Activated CD4-positive, alpha-beta T cell treated with anti-CD3 and anti-CD28 coated beads, Interleukin-2, amount 10 ng/mL, durations not matched to agents 7 days and 5 days (primary cell): ENCODE results near the gene TDRD3. TPM values are rescaled to one million over a fixed set of nuclear protein-coding genes. Genes with fewer than 3 reads are reported as not detected.

Experiments
- CTCF ChIA-PET: fragments of 350-600 bp; sonication (Branson Sonifier 250); formaldehyde crosslinking; loops from one replicate; lab custom pipeline; 2021; ENCODE audit warnings: antibody characterized with exemption; lab: Charles Lee
- POLR2A ChIA-PET: fragments of 350-600 bp; sonication (Branson Sonifier 250); formaldehyde crosslinking; loops from one replicate; lab custom pipeline; 2021; ENCODE audit warnings: antibody characterized with exemption; lab: Charles Lee
- DNase-seq: peaks from one replicate; pipeline ENCODE4 v3.0.0-alpha.2; 2020
- H3K27ac Mint-ChIP-seq: one replicate; pipeline ENCODE4 v1.8.0; 2021; ENCODE audit warnings: mild to moderate bottlenecking, moderate library complexity, mixed read lengths
- H3K27me3 Mint-ChIP-seq: one replicate; pipeline ENCODE4 v1.8.0; 2021; ENCODE audit warnings: mixed read lengths
- H3K36me3 Mint-ChIP-seq: one replicate; pipeline ENCODE4 v1.8.0; 2021; ENCODE audit warnings: low read depth, mixed read lengths
- H3K4me1 Mint-ChIP-seq: one replicate; pipeline ENCODE4 v1.8.0; 2021; ENCODE audit warnings: mixed read lengths
- H3K4me3 Mint-ChIP-seq: one replicate; pipeline ENCODE4 v1.8.0; 2021; ENCODE audit warnings: mild to moderate bottlenecking, moderate library complexity, mixed read lengths
- H3K9me3 Mint-ChIP-seq: one replicate; pipeline ENCODE4 v1.8.0; 2021; ENCODE audit warnings: mixed read lengths
- total RNA-seq, 2 experiments: library from RNA; stranded (reverse); gene quantifications; one replicate each; pipeline ENCODE4 v1.2.3, GENCODE V29; 2021

TDRD3 gene
- total RNA-seq, 2 experiments from 2014 or later, result 22.5 to 25.3 TPM

- no peaks in the 10 kb centered on the region for H3K27me3 Mint-ChIP-seq
- H3K4me1 Mint-ChIP-seq, result no peaks in the 10 kb centered on the region
- CTCF ChIA-PET, result no interaction called here
- H3K4me3 Mint-ChIP-seq, result no peak overlapping the region
- H3K27ac Mint-ChIP-seq, result no peak overlapping the region
- H3K36me3 Mint-ChIP-seq, result peaks cover 52% of the 10 kb centered on the region
- POLR2A ChIA-PET, result no interaction called here
- H3K9me3 Mint-ChIP-seq, result peaks cover 18% of the 10 kb centered on the region
- DNase-seq, result no peak
Observed at GRCh38 chr13:60494296-60494695, 97.3 kb downstream of the TDRD3 start.

GRCh38 chr13:60501236-60501635 is 104.2 kb downstream of the TDRD3 start:
- no peak overlapping the region for H3K27ac Mint-ChIP-seq
- peaks cover 52% of the 10 kb centered on the region for H3K36me3 Mint-ChIP-seq
- H3K9me3 Mint-ChIP-seq, result peaks cover 29% of the 10 kb centered on the region
- H3K4me1 Mint-ChIP-seq, result no peaks in the 10 kb centered on the region
- H3K4me3 Mint-ChIP-seq, result no peak overlapping the region
- H3K27me3 Mint-ChIP-seq, result no peaks in the 10 kb centered on the region
- ChIA-PET CTCF (no interaction called here), POLR2A (no interaction called here)
- no peak for DNase-seq

DNA sequence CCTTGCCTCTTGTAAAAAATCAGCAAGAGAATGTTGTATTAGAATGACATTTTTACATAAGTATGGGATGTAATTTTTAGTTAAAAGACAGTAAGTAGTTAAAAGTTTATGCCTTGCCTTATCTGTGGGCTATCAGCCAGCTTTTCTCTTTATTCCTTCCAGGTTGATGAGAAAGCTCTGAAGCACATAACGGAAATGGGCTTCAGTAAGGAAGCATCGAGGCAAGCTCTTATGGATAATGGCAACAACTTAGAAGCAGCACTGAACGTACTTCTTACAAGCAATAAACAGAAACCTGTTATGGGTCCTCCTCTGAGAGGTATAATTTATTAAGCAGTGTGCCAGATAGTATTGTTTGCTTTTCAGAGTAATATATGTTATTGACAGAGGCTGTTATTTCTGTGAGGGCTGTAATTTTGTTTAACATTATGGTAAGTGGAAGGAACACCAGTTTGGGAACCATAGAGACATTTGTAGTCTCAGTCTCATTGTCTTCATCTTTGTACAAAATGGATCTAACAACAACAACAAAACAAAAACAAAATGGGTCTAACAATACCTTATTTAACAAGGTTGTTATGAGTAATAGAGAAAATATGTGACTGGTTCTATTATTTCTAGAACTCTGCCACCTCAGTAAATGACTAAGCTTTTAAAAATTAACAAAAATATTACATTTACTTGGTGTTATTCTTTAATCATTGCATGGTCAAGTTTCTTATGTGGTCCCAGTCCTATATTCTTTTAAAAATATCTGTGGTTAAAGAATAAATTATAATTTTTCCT is 112.8 kb downstream of the TDRD3 start:
- Mint-ChIP-seq H3K27me3 (no peaks in the 10 kb centered on the region), H3K4me3 (no peak overlapping the region), H3K4me1 (no peaks in the 10 kb centered on the region), H3K27ac (no peak overlapping the region), H3K36me3 (peaks cover 35% of the 10 kb centered on the region), H3K9me3 (peaks cover 8% of the 10 kb centered on the region)
- no peak for DNase-seq
- ChIA-PET CTCF (no interaction called here), POLR2A (no interaction called here)

DNA sequence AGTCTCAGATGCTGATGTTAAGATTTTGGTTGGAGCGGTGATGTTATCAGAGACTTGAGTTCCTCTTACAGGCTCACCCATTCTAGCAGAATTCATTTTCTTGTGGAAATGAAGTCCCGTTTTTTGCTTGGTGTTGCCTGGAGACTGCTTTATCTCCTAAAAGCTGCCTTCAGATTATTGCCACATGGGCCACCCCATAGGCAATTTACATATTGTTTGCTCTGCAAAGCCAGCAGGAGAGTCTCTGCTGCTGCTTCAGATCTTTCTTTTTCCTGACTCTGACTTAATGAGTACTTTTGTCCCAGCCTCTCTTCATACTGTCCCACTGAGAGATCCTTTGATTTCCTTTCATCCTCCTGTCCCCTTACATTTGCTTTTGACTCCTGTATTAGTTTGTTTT is 114.6 kb downstream of the TDRD3 start:
- POLR2A ChIA-PET, result no interaction called here
- Mint-ChIP-seq H3K36me3 (peaks cover 36% of the 10 kb centered on the region), H3K4me3 (no peak overlapping the region), H3K27me3 (no peaks in the 10 kb centered on the region), H3K27ac (peak overlapping the region; percentile 21), H3K9me3 (peaks cover 8% of the 10 kb centered on the region), H3K4me1 (no peaks in the 10 kb centered on the region)
- CTCF ChIA-PET, result no interaction called here
- DNase-seq, result no peak

DNA sequence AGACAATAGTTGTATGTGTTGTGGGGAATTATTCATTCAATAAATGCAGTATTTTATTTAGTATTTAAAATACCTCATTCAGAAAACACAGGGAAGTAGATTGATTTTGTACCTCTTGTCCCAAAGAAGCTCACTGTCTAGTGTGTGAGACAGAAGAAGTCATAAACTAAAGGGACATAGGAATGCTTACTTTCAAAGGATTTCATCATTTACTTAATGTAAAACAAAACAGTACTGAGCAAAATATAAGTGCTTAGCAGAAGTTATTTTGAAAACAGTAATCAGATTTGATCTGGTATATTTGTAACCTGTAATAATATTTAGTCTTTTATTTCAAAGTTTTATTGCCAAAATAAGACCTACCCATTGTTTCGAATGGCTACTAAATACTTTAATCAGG is 117.9 kb downstream of the TDRD3 start:
- Mint-ChIP-seq H3K27me3 (no peaks in the 10 kb centered on the region), H3K4me3 (no peak overlapping the region), H3K9me3 (peaks cover 8% of the 10 kb centered on the region), H3K4me1 (no peaks in the 10 kb centered on the region), H3K36me3 (peaks cover 38% of the 10 kb centered on the region), H3K27ac (no peak overlapping the region)
- CTCF ChIA-PET, result interaction anchor here (1.4 kb wide), 1 partner anchor 12 kb away, joined by 4 read pairs; no protein-coding TSS in a partner anchor
- POLR2A ChIA-PET, result no interaction called here
- no peak for DNase-seq

GRCh38 chr13:60519496-60519895 is 122.5 kb downstream of the TDRD3 start:
- Mint-ChIP-seq H3K4me3 (no peak overlapping the region), H3K27ac (no peak overlapping the region), H3K4me1 (no peaks in the 10 kb centered on the region), H3K36me3 (peaks cover 15% of the 10 kb centered on the region), H3K9me3 (no peaks in the 10 kb centered on the region), H3K27me3 (no peaks in the 10 kb centered on the region)
- DNase-seq, result no peak
- ChIA-PET POLR2A (no interaction called here), CTCF (interaction anchor here (2.1 kb wide), 1 partner anchor 10 kb away, joined by 5 read pairs; no protein-coding TSS in a partner anchor)

- POLR2A ChIA-PET, result no interaction called here
- CTCF ChIA-PET, result interaction anchor here (1.0 to 2.1 kb wide), 2 partner anchors 8 to 844 kb away, joined by 3 to 5 read pairs; no protein-coding TSS in a partner anchor
Observed at GRCh38 chr13:60520902-60521569, 124.0 kb downstream of the TDRD3 start.

GRCh38 chr13:60538566-60538965 is 141.5 kb downstream of the TDRD3 start:
- no peak overlapping the region for H3K27ac Mint-ChIP-seq
- ChIA-PET CTCF (no interaction called here), POLR2A (no interaction called here)
- no peak overlapping the region for H3K4me3 Mint-ChIP-seq
- H3K27me3 Mint-ChIP-seq, result no peaks in the 10 kb centered on the region
- no peaks in the 10 kb centered on the region for H3K4me1 Mint-ChIP-seq
- H3K36me3 Mint-ChIP-seq, result peaks cover 2% of the 10 kb centered on the region
- no peak for DNase-seq
- no peaks in the 10 kb centered on the region for H3K9me3 Mint-ChIP-seq

More at GRCh38 chr13:60520902-60521569, 124.0 kb downstream of the TDRD3 start:
- no peak for DNase-seq
- Mint-ChIP-seq H3K36me3 (peaks cover 9% of the 10 kb centered on the region), H3K9me3 (no peaks in the 10 kb centered on the region), H3K27me3 (no peaks in the 10 kb centered on the region), H3K27ac (no peak overlapping the region), H3K4me3 (no peak overlapping the region), H3K4me1 (no peaks in the 10 kb centered on the region)

GRCh38 chr13:60540276-60540675 is 143.3 kb downstream of the TDRD3 start:
- CTCF ChIA-PET, result no interaction called here
- Mint-ChIP-seq H3K27me3 (no peaks in the 10 kb centered on the region), H3K4me1 (no peaks in the 10 kb centered on the region), H3K4me3 (no peak overlapping the region), H3K36me3 (no peaks in the 10 kb centered on the region), H3K9me3 (no peaks in the 10 kb centered on the region), H3K27ac (no peak overlapping the region)
- no peak for DNase-seq
- POLR2A ChIA-PET, result no interaction called here

DNA sequence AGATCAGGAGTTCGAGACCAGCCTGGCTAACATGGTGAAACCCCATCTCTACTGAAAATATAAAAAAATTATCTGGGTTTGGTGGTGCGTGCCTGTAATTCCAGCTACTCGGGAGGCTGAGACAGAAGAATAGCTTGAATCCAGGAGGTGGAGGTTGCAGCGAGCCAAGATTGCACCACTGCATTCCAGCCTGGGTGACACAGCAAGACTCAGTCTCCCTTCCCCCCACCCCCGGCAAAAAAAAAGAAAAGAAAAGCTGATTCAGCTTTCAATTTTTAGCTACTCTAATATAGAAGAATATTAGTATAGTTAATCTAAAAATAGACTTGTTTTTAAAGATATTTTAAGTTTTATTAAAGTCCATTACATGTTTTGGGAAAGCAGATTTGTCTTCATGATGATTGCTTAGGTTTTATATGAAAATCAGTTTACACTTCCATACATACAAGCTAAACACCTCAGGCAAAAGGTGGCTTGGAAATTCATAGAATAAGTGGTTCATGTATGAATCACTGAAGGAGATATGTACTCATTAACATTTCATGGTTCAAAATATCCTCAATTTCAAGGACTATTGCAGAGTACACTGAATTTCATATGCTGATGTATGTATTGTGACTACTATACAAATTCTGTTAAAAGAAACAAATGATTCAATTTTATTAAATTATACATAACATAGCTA is 165.2 kb downstream of the TDRD3 start:
- Mint-ChIP-seq H3K36me3 (no peaks in the 10 kb centered on the region), H3K4me3 (no peak overlapping the region), H3K27ac (no peak overlapping the region), H3K4me1 (no peaks in the 10 kb centered on the region), H3K9me3 (peaks cover 3% of the 10 kb centered on the region), H3K27me3 (no peaks in the 10 kb centered on the region)
- DNase-seq, result no peak
- ChIA-PET POLR2A (no interaction called here), CTCF (interaction anchor here (0.7 to 1.5 kb wide), 2 partner anchors 13 to 1264 kb away, joined by 3 read pairs; no protein-coding TSS in a partner anchor)

DNA sequence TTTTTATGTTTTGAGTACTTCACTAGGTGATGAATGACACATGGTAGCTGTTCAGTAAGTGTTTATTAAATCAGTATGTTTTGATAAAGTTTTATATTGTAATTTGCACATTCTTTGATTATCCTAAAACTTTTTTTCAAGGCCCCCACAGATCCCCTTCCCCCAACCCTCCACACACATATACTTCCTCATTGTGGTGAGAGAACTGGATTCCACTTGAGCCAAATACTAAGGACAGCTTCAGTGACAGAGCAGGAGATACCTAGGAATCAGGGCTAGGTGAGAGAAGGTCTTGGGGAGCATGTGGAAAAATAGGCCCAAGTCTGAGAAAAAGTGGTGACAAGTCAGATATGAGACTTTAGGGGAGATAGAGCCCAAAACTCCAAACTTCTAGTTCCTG is 174.6 kb downstream of the TDRD3 start:
- H3K4me1 Mint-ChIP-seq, result no peaks in the 10 kb centered on the region
- H3K36me3 Mint-ChIP-seq, result peaks cover 17% of the 10 kb centered on the region
- DNase-seq, result no peak
- no peak overlapping the region for H3K4me3 Mint-ChIP-seq
- POLR2A ChIA-PET, result no interaction called here
- CTCF ChIA-PET, result interaction anchor here (1.1 kb wide), 1 partner anchor 13 kb away, joined by 3 read pairs; no protein-coding TSS in a partner anchor
- no peak overlapping the region for H3K27ac Mint-ChIP-seq
- no peaks in the 10 kb centered on the region for H3K27me3 Mint-ChIP-seq
- H3K9me3 Mint-ChIP-seq, result peaks cover 8% of the 10 kb centered on the region

- Mint-ChIP-seq H3K27me3 (no peaks in the 10 kb centered on the region), H3K9me3 (peaks cover 8% of the 10 kb centered on the region), H3K36me3 (peaks cover 17% of the 10 kb centered on the region), H3K4me1 (no peaks in the 10 kb centered on the region), H3K4me3 (no peak overlapping the region), H3K27ac (no peak overlapping the region)
- ChIA-PET POLR2A (no interaction called here), CTCF (interaction anchor here (1.1 kb wide), 1 partner anchor 12 kb away, joined by 3 read pairs; no protein-coding TSS in a partner anchor)
- no peak for DNase-seq
Observed at GRCh38 chr13:60572003-60572798, 175.2 kb downstream of the TDRD3 start.
